Astrocyte of the spinal cord (primary cell): ENCODE results near the gene UROS.

Experiments used
- DNase-seq: peaks from one replicate; pipeline ENCODE4 v3.0.0; 2011; ENCODE audit warnings: low read depth, low spot score
- H3K4me3 ChIP-seq: 2 replicates; pipeline ENCODE4 v1.5.1; 2011; ENCODE audit warnings: low read depth, mild to moderate bottlenecking, low read length, moderate library complexity
- in situ Hi-C: cut with HindIII; loops from 2 replicates; pipeline ENCODE4 v1.10.0; 2017; ENCODE audit warnings: low sequenced_read_pairs
- TF ChIP-seq, protein P1 (sequence below): IDR thresholded peaks from 2 replicates; pipeline ENCODE4 v1.5.1; 2012; ENCODE audit warnings: low read depth, mild to moderate bottlenecking, low read length, inconsistent platforms

Gene UROS

GRCh38 chr10:125761961-125762360 is 61.1 kb downstream of the UROS start:
- in situ Hi-C loops = no loop called here
- TF ChIP-seq, protein P1, sequence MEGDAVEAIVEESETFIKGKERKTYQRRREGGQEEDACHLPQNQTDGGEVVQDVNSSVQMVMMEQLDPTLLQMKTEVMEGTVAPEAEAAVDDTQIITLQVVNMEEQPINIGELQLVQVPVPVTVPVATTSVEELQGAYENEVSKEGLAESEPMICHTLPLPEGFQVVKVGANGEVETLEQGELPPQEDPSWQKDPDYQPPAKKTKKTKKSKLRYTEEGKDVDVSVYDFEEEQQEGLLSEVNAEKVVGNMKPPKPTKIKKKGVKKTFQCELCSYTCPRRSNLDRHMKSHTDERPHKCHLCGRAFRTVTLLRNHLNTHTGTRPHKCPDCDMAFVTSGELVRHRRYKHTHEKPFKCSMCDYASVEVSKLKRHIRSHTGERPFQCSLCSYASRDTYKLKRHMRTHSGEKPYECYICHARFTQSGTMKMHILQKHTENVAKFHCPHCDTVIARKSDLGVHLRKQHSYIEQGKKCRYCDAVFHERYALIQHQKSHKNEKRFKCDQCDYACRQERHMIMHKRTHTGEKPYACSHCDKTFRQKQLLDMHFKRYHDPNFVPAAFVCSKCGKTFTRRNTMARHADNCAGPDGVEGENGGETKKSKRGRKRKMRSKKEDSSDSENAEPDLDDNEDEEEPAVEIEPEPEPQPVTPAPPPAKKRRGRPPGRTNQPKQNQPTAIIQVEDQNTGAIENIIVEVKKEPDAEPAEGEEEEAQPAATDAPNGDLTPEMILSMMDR = no peak
- DNase-seq = peak; percentile 2

DNA sequence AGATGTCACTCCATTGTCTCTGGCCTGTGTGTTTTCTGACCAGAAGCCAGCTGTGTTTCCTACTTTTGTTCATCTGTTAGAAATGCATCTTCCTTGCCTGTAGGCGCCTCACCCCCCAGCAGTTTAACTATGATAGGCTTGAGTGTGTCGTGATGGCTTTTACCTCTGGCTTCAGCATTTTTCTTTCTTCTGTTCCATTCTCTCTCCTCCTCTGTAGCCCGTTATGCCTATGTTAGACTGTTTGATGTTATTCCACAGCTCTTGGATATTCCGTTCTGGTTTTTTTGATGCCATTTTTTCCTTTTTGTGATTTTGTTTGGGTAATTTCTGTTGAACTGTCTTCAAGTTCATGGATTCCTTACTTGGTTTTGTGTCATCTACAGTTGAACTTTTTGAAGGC is 65.3 kb downstream of the UROS start:
- TF ChIP-seq, protein P1 = no peak
- no peak overlapping the region for H3K4me3 ChIP-seq
- in situ Hi-C loops = no loop called here
- no peak for DNase-seq

More at GRCh38 chr10:125761961-125762360, 61.1 kb downstream of the UROS start:
- H3K4me3 ChIP-seq = no peak overlapping the region

DNA sequence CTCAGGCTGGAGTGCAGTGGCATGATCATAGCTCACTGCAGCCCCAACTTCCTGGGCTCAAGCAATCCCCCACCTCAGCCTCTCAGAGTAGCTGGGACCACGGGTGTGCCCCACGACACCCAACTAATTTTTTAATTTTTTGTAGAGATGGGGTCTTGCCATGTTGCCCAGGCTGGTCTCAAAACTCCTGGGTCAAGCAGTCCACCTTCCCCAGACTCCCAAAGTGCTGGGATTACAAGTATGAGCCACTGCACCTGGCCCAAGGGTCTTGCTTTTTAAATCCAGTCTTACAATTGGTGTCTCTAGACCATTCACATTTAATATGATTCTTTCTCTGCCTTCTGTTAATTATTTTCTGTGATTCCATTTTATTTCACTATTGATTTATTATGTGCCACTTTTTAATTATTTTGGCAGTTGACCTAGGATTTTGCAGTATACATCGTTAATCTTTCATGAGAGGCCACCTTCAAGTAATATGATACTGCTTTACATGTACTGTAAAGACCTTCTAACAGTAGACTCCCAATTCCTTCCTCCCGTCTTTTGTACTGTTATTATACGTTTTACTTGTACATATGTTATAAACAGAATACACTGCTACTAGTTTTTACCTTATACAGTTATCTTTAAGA is 66.1 kb downstream of the UROS start:
- no peak for DNase-seq
- no peak overlapping the region for H3K4me3 ChIP-seq
- in situ Hi-C loops = no loop called here
- TF ChIP-seq, protein P1 = no peak

DNA sequence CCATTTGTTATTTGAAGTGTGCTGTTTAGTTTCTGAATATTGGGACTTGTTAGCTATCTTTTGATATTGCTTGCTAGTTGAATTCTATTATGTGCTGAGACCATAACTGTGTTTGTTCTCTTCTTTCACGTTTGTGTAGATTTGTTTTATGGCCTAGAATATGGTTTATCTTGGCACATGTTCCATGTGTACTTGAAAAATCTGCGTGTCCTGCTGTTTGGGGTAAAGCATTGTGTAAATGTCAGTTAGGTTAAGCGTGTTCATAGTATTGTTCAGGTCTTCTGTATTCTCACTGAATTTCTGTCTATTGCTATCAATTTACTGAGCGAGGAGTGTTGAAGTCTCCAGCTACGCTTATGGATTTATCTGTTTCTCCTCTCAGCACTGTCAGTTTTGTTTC is 66.9 kb downstream of the UROS start:
- in situ Hi-C loops = no loop called here
- DNase-seq = no peak
- TF ChIP-seq, protein P1 = no peak
- H3K4me3 ChIP-seq = no peak overlapping the region

DNA sequence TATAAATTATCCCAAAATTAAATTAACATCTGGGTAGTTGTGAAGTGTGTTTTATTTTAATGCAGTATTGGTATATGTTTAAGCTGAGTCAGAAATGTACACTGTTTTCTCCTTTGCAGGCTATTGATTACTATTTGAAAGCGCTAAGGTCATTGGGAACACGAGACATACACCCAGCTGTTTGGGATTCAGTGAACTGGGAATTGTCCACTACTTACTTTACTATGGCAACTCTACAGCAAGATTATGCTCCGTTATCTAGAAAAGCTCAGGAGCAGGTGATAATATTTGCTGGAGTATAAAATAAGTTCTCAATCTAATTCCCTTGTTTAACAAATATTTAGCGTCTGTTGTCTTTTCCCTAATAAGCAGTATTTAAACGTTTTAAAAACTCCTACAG is 75.6 kb downstream of the UROS start:
- in situ Hi-C loops = no loop called here
- TF ChIP-seq, protein P1 = no peak
- no peak overlapping the region for H3K4me3 ChIP-seq
- no peak for DNase-seq

DNA sequence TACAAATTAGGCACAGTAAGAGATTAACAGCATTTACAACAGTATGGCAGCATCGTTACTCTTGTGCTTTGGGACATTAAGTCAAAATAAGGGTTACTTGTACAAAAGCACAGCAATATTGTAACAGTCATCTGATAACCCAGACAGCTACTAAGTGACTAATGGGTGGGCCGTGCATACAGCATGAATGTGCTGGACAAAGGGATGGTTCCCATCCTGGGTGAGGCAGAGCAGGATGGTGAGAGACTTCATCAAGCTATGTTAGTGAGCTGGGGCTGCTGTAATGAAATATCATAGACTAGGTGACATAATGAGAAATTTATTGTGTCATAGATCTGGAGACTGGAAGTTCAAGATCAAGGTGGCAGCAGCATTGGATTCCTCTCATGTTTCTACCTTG is 78.1 kb downstream of the UROS start:
- TF ChIP-seq, protein P1 = no peak
- H3K4me3 ChIP-seq = no peak overlapping the region
- in situ Hi-C loops = no loop called here
- no peak for DNase-seq
